ENCODE measurements around the gene PPP3CA. TPM values are rescaled to one million over a fixed set of nuclear protein-coding genes. Genes with fewer than 3 reads are reported as not detected.
"Not testable (repeated sequence)": the region's sequence is repeated elsewhere in the genome, so short reads cannot be mapped to it uniquely, and the experiment has no call there.

PPP3CA gene
- total RNA-seq, 4 donors from 2014 or later, result 38.5 to 46.7 (median 40.6) TPM

GRCh38 chr4:101009471-101009870, 337.9 kb downstream of the PPP3CA start:
- WGBS, 2 donors, result 81 to 85% methylated on average over 2 of the region's 2 CpGs
- H3K4me3 ChIP-seq (ENCODE audit: low read depth, poor library complexity, severe bottlenecking), result no peak overlapping the region
- no peak for DNase-seq (ENCODE audit: low spot score in 2 of 2)
- TF ChIP-seq POLR2A (IDR thresholded peaks at IDR 0.05) (no peak), CTCF (IDR thresholded peaks at IDR 0.05) (no peak)
- intact Hi-C loops (cut with DNase I; ENCODE audit: low total_unique reads), result no loop called here

GRCh38 chr4:101008503-101008902, 338.8 kb downstream of the PPP3CA start:
- intact Hi-C loops (cut with DNase I; ENCODE audit: low total_unique reads), result no loop called here
- no peak for TF ChIP-seq CTCF (IDR thresholded peaks at IDR 0.05)
- no peak for TF ChIP-seq POLR2A (IDR thresholded peaks at IDR 0.05)
- 88 to 95% methylated on average over 3 of the region's 3 CpGs for WGBS, 2 donors
- no peak for DNase-seq (ENCODE audit: low spot score in 2 of 2)
- H3K4me3 ChIP-seq (ENCODE audit: low read depth, poor library complexity, severe bottlenecking), result no peak overlapping the region

- intact Hi-C loops (cut with DNase I; ENCODE audit: low total_unique reads), result no loop called here
- WGBS, 2 donors, result 95 to 100% methylated on average over 2 of the region's 2 CpGs
- H3K4me3 ChIP-seq (ENCODE audit: low read depth, poor library complexity, severe bottlenecking), result no peak overlapping the region
- TF ChIP-seq POLR2A (IDR thresholded peaks at IDR 0.05) (no peak), CTCF (IDR thresholded peaks at IDR 0.05) (no peak)
- no peak for DNase-seq (ENCODE audit: low spot score in 2 of 2)
Observed at GRCh38 chr4:101005659-101006058, 341.7 kb downstream of the PPP3CA start.

GRCh38 chr4:101000496-101000895, 346.8 kb downstream of the PPP3CA start:
- H3K4me3 ChIP-seq (ENCODE audit: low read depth, poor library complexity, severe bottlenecking), result no peak overlapping the region
- WGBS, 2 donors, result 85 to 87% methylated on average over 1 of the region's 1 CpG
- intact Hi-C loops (cut with DNase I; ENCODE audit: low total_unique reads), result no loop called here
- TF ChIP-seq POLR2A (IDR thresholded peaks at IDR 0.05), result no peak
- TF ChIP-seq CTCF (IDR thresholded peaks at IDR 0.05), result no peak
- no peak for DNase-seq (ENCODE audit: low spot score in 2 of 2)

GRCh38 chr4:100995671-100996070, 351.7 kb downstream of the PPP3CA start:
- intact Hi-C loops (cut with DNase I; ENCODE audit: low total_unique reads), result no loop called here
- TF ChIP-seq CTCF (IDR thresholded peaks at IDR 0.05), result no peak
- TF ChIP-seq POLR2A (IDR thresholded peaks at IDR 0.05), result no peak
- 83 to 85% methylated on average over 5 of the region's 5 CpGs for WGBS, 2 donors
- no peak for DNase-seq (ENCODE audit: low spot score in 2 of 2)
- H3K4me3 ChIP-seq (ENCODE audit: low read depth, poor library complexity, severe bottlenecking), result no peak overlapping the region

GRCh38 chr4:100995002-100995401, 352.3 kb downstream of the PPP3CA start:
- 92 to 95% methylated on average over 9 to 10 of the region's 10 CpGs for WGBS, 2 donors
- intact Hi-C loops (cut with DNase I; ENCODE audit: low total_unique reads); H3K4me3 ChIP-seq (ENCODE audit: low read depth, poor library complexity, severe bottlenecking); DNase-seq (ENCODE audit: low spot score in 2 of 2): not testable (repeated sequence)

- H3K4me3 ChIP-seq (ENCODE audit: low read depth, poor library complexity, severe bottlenecking); intact Hi-C loops (cut with DNase I; ENCODE audit: low total_unique reads); DNase-seq (ENCODE audit: low spot score in 2 of 2): not testable (repeated sequence)
- 87 to 94% methylated on average over 6 of the region's 6 CpGs for WGBS, 2 donors
Observed at GRCh38 chr4:100991332-100992069, 355.8 kb downstream of the PPP3CA start.

Measured in lower leg skin (tissue), 4 donors.